WTC11 (cell line): ENCODE measurements around the gene AGBL4. TPM values are rescaled to one million over a fixed set of nuclear protein-coding genes. Genes with fewer than 3 reads are reported as not detected.

Experiments used
- ATAC-seq: fragments of 200-7000 bp; cut with Tn5 transposase; 2 replicates; pipeline ENCODE4 v1.10.0; 2021; ENCODE audit warnings: mild to moderate bottlenecking, moderate library complexity
- CTCF ChIA-PET: fragments of 300-600 bp; sonication (Branson Sonifier 250); formaldehyde crosslinking; loops from one replicate; lab custom pipeline; 2021; ENCODE audit warnings: antibody characterized with exemption; lab: Charles Lee
- POLR2A ChIA-PET: fragments of 350-600 bp; sonication (Branson Sonifier 250); formaldehyde crosslinking; loops from one replicate; lab custom pipeline; 2021; ENCODE audit warnings: antibody characterized with exemption; lab: Charles Lee
- DNase-seq: peaks from one replicate; pipeline ENCODE4 v3.0.0; 2021; ENCODE audit warnings: low spot score
- H3K27ac Mint-ChIP-seq: 2 replicates; pipeline ENCODE4 v1.8.0; 2021; ENCODE audit warnings: mixed read lengths
- H3K27me3 Mint-ChIP-seq: 2 replicates; pipeline ENCODE4 v1.8.0; 2021; ENCODE audit warnings: low read depth, mild to moderate bottlenecking, moderate library complexity, mixed read lengths
- H3K36me3 Mint-ChIP-seq: 2 replicates; pipeline ENCODE4 v1.8.0; 2021; ENCODE audit warnings: mixed read lengths
- H3K4me1 Mint-ChIP-seq: 2 replicates; pipeline ENCODE4 v1.8.0; 2022; ENCODE audit warnings: mixed read lengths
- H3K4me3 Mint-ChIP-seq: 2 replicates; pipeline ENCODE4 v1.8.0; 2021; ENCODE audit warnings: mild to moderate bottlenecking, moderate library complexity, mixed read lengths
- H3K9me3 Mint-ChIP-seq: 2 replicates; pipeline ENCODE4 v1.8.0; 2021; ENCODE audit warnings: mixed read lengths
- ARID4B ChIP-seq: sonication (generic); formaldehyde crosslinking; IDR thresholded peaks from 2 replicates; pipeline ENCODE4 v1.8.0; 2023; ENCODE audit warnings: missing genetic modification reagents, mild to moderate bottlenecking, borderline replicate concordance
- CTCF ChIP-seq: fragments of 200-600 bp; IDR thresholded peaks from 2 replicates; pipeline ENCODE4 v1.8.0; 2022; ENCODE audit warnings: antibody characterized with exemption
- E2F4 ChIP-seq: sonication (generic); formaldehyde crosslinking; IDR thresholded peaks from 2 replicates; pipeline ENCODE4 v1.8.1; 2022; ENCODE audit warnings: low read depth, mild to moderate bottlenecking, moderate library complexity, missing genetic modification reagents, borderline replicate concordance
- ETV6 ChIP-seq: sonication (generic); formaldehyde crosslinking; IDR thresholded peaks from 2 replicates; pipeline ENCODE4 v1.8.1; 2022; ENCODE audit warnings: mild to moderate bottlenecking, missing genetic modification reagents
- OVOL2 ChIP-seq: fragments of 250-450 bp; sonication (Bioruptor Pico); IDR thresholded peaks from 2 replicates; pipeline ENCODE4 v1.9.0; 2021; ENCODE audit warnings: mild to moderate bottlenecking, borderline replicate concordance
- PREB ChIP-seq: sonication (generic); formaldehyde crosslinking; IDR thresholded peaks from 2 replicates; pipeline ENCODE4 v1.8.1; 2022; ENCODE audit warnings: mild to moderate bottlenecking, missing genetic modification reagents, moderate library complexity, borderline replicate concordance
- total RNA-seq: library from RNA; stranded (reverse); gene quantifications from 3 replicates; pipeline ENCODE4 v1.2.3, GENCODE V29; 2021

AGBL4 gene
- total RNA-seq, 1 experiment from 2014 or later, result 0.87 TPM

- Mint-ChIP-seq H3K4me3 (no peak overlapping the region), H3K4me1 (0 out of 2 replicates have a peak, but pooled peaks cover 3% of the 10 kb centered on the region), H3K9me3 (no peaks in the 10 kb centered on the region), H3K36me3 (no peaks in the 10 kb centered on the region), H3K27me3 (no peaks in the 10 kb centered on the region; the same call in none of the 2 replicates)
- ATAC-seq, result peak; percentile 99
- POLR2A ChIA-PET, result interaction anchor here (0.8 to 1.0 kb wide), 2 partner anchors 204 to 245 kb away, joined by 3 read pairs; partner anchors contain the start of gene BEND5
- TF ChIP-seq PREB (CRISPR knock-in tag) (no peak), OVOL2 (CRISPR knock-in tag) (no peak), CTCF (peak; percentile 61), ETV6 (CRISPR knock-in tag) (no peak)
- TF ChIP-seq, all 79 proteins: peak for 1
- no peak overlapping the region for H3K27ac Mint-ChIP-seq
- CTCF ChIA-PET, result interaction anchor here (0.6 to 3.5 kb wide), 71 partner anchors 9 to 1078 kb away, joined by 3 to 112 read pairs (median 4); partner anchors contain the start of genes BEND5 and SPATA6
- peak; percentile 87 for DNase-seq
Observed at GRCh38 chr1:48572646-48573258, 1451.0 kb downstream of the AGBL4 start.

- ATAC-seq, result no peak
- H3K27ac Mint-ChIP-seq, result no peak overlapping the region
- 0 out of 2 replicates have a peak, but pooled peaks cover 3% of the 10 kb centered on the region for H3K4me1 Mint-ChIP-seq
- DNase-seq, result no peak
- ChIA-PET CTCF (interaction anchor here (0.6 to 3.5 kb wide), 62 partner anchors 8 to 1079 kb away, joined by 3 to 112 read pairs (median 5); partner anchors contain the start of genes BEND5 and SPATA6), POLR2A (interaction anchor here (0.8 to 1.0 kb wide), 2 partner anchors 205 to 245 kb away, joined by 3 read pairs; partner anchors contain the start of gene BEND5)
- TF ChIP-seq ARID4B (CRISPR knock-in tag), result no peak
- H3K36me3 Mint-ChIP-seq, result no peaks in the 10 kb centered on the region
- no peaks in the 10 kb centered on the region for H3K9me3 Mint-ChIP-seq
- no peaks in the 10 kb centered on the region; the same call in none of the 2 replicates for H3K27me3 Mint-ChIP-seq
- no peak overlapping the region for H3K4me3 Mint-ChIP-seq
Observed at GRCh38 chr1:48572134-48572533, 1451.6 kb downstream of the AGBL4 start.

- no peak for TF ChIP-seq E2F4
- Mint-ChIP-seq H3K27ac (no peak overlapping the region), H3K4me3 (no peak overlapping the region), H3K4me1 (0 out of 2 replicates have a peak, but pooled peaks cover 3% of the 10 kb centered on the region), H3K9me3 (no peaks in the 10 kb centered on the region), H3K27me3 (no peaks in the 10 kb centered on the region; the same call in none of the 2 replicates), H3K36me3 (no peaks in the 10 kb centered on the region)
- POLR2A ChIA-PET, result interaction anchor here (0.6 kb wide), 1 partner anchor 208 kb away, joined by 3 read pairs; no protein-coding TSS in a partner anchor
- ATAC-seq, result no peak
- DNase-seq, result no peak
- CTCF ChIA-PET, result interaction anchor here (0.7 to 3.5 kb wide), 11 partner anchors 8 to 1080 kb away, joined by 4 to 112 read pairs (median 8); no protein-coding TSS in a partner anchor
Observed at GRCh38 chr1:48571303-48571987, 1452.3 kb downstream of the AGBL4 start.
